Stimulated activated CD4-positive, alpha-beta T cell treated with anti-CD3 and anti-CD28 coated beads, Interleukin-1b, Interleukin-23, amount 100 ng/mL, for 4 hours (primary cell): ENCODE measurements around the gene ACAN.

Source experiments
- DNase-seq, 2 donors: peaks; one replicate each; pipeline ENCODE4 v3.0.0-alpha.2; 2020; ENCODE audit warnings: low read depth in 2 of 2

Gene ACAN

GRCh38 chr15:88842156-88842555 is 38.9 kb downstream of the ACAN start:
- DNase-seq, result no peak

- DNase-seq, result no peak
Measured at GRCh38 chr15:88843334-88843733, 40.1 kb downstream of the ACAN start.

- no peak for DNase-seq
Measured at GRCh38 chr15:88844749-88845386, 41.6 kb downstream of the ACAN start.

DNA sequence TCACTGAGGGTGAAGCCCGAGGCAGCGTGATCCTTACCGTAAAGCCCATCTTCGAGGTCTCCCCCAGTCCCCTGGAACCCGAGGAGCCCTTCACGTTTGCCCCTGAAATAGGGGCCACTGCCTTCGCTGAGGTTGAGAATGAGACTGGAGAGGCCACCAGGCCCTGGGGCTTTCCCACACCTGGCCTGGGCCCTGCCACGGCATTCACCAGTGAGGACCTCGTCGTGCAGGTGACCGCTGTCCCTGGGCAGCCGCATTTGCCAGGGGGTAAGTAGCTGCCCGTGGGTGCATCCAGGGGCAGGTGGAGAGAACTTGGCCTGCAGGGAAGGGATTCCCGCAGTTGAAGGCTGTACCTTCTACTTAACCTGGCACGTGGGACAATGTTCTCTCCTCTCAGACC is 42.4 kb downstream of the ACAN start:
- no peak for DNase-seq

- DNase-seq, result no peak
Measured at GRCh38 chr15:88847144-88847543, 43.9 kb downstream of the ACAN start.

- no peak for DNase-seq
Measured at GRCh38 chr15:88848203-88848602, 45.0 kb downstream of the ACAN start.

DNA sequence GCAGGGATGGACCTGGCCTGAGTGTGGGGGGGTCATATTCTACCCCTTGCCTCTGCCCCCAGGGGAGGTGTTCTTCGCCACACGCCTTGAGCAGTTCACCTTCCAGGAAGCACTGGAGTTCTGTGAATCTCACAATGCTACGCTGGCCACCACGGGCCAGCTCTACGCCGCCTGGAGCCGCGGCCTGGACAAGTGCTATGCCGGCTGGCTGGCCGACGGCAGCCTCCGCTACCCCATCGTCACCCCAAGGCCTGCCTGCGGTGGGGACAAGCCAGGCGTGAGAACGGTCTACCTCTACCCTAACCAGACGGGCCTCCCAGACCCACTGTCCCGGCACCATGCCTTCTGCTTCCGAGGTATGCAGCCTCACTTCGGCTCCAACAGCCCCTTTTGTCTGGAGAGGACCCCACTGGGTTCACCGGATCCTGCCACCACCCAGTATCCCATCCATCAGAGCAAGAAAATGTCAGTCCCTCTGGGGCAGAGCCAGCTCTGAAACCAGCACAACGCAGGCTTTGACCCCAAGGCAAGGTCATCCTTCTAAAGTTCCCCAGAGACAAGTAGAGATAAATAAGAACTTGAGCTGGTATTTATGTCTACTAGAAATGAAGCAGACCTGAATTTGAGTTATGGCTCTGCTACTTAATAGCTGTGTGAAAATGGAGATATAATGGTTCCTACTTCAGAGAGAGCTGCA is 46.3 kb downstream of the ACAN start:
- DNase-seq, result no peak

DNA sequence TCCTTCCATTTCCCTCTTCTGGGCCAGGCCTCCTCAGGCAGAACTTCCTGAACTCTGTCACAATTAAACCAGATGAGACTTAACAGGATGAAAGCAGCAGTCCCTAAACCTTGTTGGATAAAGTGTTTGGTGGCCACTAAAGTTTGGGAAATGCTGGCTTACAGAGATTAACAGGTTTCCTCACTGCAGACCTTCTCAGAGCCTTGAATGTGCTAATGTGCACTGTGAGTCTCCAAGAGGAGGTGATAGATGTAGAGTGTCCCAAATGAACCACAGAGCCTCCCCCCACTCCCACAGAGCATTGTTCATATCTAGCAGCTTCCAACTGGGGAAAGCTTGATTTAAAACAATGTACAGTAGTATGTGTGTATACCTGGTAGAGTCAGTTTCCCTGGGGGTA is 49.2 kb downstream of the ACAN start:
- DNase-seq, result no peak

- no peak for DNase-seq
Measured at GRCh38 chr15:88858934-88859333, 55.7 kb downstream of the ACAN start.

- no peak for DNase-seq
Measured at GRCh38 chr15:88859550-88859949, 56.3 kb downstream of the ACAN start.

GRCh38 chr15:88860212-88860611 is 57.0 kb downstream of the ACAN start:
- DNase-seq, result no peak

DNA sequence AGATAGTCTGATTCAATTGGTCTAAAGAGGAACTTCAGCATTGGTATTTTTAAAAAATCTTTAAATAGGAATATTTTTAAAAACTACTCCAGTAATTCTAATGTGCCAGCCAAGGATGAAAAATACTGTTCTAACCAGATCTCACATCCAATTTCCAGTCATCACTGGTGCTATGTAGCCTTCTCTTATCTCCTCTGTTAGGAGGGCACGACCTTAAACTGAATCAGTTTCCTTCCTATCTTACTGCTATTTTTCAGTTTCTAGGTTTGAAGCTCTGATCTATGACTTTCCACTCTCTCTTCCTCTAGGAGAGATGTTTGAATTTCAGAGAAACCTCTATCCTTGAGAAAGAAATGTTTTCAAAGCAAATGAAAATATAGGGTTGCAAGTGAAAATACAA is 60.2 kb downstream of the ACAN start:
- no peak for DNase-seq

- DNase-seq, result no peak
Measured at GRCh38 chr15:88864861-88865497, 61.7 kb downstream of the ACAN start.

GRCh38 chr15:88865498-88866099 is 62.4 kb downstream of the ACAN start:
- DNase-seq, result no peak

DNA sequence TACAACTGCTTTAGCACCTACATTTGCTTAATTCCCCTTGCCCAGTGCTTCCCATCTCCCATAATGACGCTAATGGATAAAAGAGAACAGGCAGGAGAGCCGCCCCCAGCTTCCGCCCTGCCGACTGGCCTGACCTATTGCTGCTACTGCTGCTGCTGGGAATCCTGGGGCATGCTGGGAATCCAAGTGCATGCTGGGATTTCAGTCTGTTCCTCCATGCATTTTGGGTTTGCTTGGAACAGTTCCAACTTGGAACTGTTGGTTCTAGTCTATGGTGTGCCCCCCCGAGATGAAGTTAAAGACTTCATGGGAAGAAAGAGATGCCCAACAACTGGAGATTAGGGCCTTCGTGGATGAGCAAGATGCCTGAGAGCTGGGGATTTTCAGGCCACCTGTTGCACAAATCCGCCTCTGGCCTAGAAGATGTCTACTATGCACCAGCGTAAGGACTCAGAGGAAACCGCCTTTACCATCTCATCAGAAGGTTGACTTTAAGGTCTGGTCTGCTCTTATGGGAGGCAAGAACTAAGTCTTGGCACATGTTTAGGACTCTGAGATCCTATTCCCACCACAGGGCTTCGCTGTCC is 63.2 kb downstream of the ACAN start:
- no peak for DNase-seq

- no peak for DNase-seq
Measured at GRCh38 chr15:88871313-88871712, 68.1 kb downstream of the ACAN start.

DNA sequence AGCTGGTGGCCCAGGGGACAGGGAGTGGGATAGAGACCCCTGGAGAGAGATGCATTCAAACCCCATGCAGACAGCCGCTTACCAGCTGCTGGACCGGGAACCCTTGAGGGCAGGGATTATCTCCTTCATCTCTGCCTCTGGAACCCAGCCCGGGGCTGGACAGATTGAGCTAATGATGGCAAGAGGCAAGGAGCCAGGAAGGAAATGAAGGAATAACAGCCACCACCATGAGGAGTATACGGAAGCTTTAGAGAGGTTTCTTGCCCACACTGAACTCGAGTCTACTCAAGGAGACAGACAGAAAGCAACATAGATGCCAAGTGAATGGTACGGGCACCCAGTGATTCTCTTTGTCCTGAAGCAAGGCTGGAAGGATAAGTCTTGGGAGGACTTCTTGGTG is 68.9 kb downstream of the ACAN start:
- no peak for DNase-seq

GRCh38 chr15:88872706-88873105 is 69.5 kb downstream of the ACAN start:
- no peak for DNase-seq

- no peak for DNase-seq
Measured at GRCh38 chr15:88873786-88874185, 70.5 kb downstream of the ACAN start.

DNA sequence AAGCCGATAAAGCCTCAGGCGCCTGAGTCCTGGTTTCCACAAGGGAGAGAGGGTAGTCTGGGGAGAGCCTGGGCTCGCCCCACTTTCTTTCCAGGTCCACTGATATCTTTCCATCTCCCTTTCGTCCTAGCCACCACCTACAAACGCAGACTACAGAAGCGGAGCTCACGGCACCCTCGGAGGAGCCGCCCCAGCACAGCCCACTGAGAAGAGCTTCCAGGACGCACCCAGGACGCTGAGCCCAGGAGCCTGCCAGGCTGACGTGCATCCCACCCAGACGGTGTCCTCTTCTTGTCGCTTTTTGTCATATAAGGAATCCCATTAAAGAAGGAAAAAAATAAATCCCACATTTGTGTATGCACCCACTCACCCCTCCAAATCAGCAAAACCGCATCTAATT is 71.0 kb downstream of the ACAN start:
- DNase-seq, result no peak

DNA sequence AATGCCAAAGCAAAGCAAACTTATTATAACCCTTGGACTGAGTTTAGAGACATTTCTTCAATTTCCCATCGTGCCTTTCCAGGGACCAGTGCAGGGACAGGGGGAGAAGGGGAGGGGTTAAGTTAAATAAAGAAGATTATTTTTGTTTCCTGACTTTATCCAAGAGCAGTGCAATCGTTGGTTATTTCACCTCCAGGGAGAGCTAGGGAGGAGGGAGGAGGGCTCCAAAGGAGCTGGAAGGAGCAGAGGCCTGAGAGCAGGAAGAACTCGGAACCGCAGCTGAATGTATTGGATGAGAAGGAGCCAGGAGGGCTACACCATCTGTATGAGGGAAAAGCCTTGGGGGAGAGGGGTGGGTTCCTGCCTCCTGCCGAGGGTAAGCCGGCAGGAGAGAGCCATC is 71.4 kb downstream of the ACAN start:
- no peak for DNase-seq

GRCh38 chr15:88876573-88876972 is 73.3 kb downstream of the ACAN start:
- no peak for DNase-seq

- no peak for DNase-seq
Measured at GRCh38 chr15:88877415-88877814, 74.2 kb downstream of the ACAN start.
